ENCODE measurements around the gene FOXC1. TPM values are rescaled to one million over a fixed set of nuclear protein-coding genes. Genes with fewer than 3 reads are reported as not detected.

Gene FOXC1
- total and polyA plus RNA-seq, 9 of the 15 experiments (the other 6 are each of a cell fraction or from before 2014, with no cell fraction given): not detected

DNA sequence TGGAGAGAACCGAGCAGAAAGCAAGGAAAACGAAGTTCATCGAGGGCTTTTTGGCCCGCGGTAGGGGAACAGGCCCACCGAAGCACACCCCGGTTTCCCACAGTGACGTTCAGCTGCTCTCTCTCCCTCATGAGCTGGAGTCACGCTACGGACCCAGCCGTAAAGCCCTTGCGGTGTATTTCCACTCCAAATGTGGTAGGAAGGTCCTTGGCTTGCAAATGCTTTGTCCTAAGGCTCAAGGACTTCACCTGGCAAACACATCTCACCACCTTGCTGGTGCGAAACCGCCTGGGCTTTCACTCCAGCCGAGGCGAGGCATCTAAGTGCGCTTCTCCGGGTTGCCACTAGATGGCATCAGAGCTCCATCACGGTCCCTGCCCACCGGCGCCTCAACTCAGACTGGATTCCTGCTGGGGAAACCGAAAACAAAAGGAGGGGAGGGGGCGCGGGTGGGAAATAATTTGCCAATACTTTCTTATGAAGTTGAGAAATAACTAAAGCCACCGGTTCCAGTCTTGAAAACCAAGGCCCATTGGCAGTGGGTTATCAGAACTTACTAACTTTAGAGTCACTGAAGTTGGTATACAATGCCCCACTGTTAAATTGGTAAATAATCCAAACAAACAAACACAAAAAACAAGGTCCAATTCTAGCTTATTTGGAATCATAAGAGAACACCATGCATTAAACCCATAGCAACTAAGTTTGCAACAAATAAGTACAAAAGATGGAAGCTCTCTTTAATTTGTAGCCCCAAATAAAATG, 13.4 kb upstream of the FOXC1 start (continued):
- TF ChIP-seq, protein P1, sequence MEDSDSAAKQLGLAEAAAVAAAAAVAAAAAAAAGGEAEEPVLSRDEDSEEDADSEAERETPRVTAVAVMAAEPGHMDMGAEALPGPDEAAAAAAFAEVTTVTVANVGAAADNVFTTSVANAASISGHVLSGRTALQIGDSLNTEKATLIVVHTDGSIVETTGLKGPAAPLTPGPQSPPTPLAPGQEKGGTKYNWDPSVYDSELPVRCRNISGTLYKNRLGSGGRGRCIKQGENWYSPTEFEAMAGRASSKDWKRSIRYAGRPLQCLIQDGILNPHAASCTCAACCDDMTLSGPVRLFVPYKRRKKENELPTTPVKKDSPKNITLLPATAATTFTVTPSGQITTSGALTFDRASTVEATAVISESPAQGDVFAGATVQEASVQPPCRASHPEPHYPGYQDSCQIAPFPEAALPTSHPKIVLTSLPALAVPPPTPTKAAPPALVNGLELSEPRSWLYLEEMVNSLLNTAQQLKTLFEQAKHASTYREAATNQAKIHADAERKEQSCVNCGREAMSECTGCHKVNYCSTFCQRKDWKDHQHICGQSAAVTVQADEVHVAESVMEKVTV (CRISPR knock-in tag; IDR thresholded peaks at IDR 0.05): peak; percentile 91
- TF ChIP-seq RAD21 (CRISPR knock-in tag; conservative IDR thresholded peaks at IDR 0.05 in 1 of 2, IDR thresholded peaks at IDR 0.05 in 1 of 2) (peak; percentile 93 to 94), HEY1 (CRISPR knock-in tag; IDR thresholded peaks at IDR 0.05; ENCODE audit: borderline replicate concordance) (no peak), RB1 (IDR thresholded peaks at IDR 0.05; ENCODE audit: low read depth) (peak; percentile 65; the same call in 1 of the 2 replicates), SIRT6 (IDR thresholded peaks at IDR 0.05; ENCODE audit: low read depth, low read length) (no peak), FOXP1 (CRISPR knock-in tag; IDR thresholded peaks at IDR 0.05) (no peak)
- TF ChIP-seq, protein P2, sequence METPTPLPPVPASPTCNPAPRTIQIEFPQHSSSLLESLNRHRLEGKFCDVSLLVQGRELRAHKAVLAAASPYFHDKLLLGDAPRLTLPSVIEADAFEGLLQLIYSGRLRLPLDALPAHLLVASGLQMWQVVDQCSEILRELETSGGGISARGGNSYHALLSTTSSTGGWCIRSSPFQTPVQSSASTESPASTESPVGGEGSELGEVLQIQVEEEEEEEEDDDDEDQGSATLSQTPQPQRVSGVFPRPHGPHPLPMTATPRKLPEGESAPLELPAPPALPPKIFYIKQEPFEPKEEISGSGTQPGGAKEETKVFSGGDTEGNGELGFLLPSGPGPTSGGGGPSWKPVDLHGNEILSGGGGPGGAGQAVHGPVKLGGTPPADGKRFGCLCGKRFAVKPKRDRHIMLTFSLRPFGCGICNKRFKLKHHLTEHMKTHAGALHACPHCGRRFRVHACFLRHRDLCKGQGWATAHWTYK (CRISPR knock-in tag; IDR thresholded peaks at IDR 0.05): no peak
- TF ChIP-seq, protein P3, sequence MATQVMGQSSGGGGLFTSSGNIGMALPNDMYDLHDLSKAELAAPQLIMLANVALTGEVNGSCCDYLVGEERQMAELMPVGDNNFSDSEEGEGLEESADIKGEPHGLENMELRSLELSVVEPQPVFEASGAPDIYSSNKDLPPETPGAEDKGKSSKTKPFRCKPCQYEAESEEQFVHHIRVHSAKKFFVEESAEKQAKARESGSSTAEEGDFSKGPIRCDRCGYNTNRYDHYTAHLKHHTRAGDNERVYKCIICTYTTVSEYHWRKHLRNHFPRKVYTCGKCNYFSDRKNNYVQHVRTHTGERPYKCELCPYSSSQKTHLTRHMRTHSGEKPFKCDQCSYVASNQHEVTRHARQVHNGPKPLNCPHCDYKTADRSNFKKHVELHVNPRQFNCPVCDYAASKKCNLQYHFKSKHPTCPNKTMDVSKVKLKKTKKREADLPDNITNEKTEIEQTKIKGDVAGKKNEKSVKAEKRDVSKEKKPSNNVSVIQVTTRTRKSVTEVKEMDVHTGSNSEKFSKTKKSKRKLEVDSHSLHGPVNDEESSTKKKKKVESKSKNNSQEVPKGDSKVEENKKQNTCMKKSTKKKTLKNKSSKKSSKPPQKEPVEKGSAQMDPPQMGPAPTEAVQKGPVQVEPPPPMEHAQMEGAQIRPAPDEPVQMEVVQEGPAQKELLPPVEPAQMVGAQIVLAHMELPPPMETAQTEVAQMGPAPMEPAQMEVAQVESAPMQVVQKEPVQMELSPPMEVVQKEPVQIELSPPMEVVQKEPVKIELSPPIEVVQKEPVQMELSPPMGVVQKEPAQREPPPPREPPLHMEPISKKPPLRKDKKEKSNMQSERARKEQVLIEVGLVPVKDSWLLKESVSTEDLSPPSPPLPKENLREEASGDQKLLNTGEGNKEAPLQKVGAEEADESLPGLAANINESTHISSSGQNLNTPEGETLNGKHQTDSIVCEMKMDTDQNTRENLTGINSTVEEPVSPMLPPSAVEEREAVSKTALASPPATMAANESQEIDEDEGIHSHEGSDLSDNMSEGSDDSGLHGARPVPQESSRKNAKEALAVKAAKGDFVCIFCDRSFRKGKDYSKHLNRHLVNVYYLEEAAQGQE (IDR thresholded peaks at IDR 0.05; ENCODE audit: borderline replicate concordance): peak; percentile 63; the same call in 1 of the 2 replicates
- TF ChIP-seq, protein P3 (CRISPR knock-in tag; IDR thresholded peaks at IDR 0.05; ENCODE audit: low read depth): no peak
- TF ChIP-seq, protein P4, sequence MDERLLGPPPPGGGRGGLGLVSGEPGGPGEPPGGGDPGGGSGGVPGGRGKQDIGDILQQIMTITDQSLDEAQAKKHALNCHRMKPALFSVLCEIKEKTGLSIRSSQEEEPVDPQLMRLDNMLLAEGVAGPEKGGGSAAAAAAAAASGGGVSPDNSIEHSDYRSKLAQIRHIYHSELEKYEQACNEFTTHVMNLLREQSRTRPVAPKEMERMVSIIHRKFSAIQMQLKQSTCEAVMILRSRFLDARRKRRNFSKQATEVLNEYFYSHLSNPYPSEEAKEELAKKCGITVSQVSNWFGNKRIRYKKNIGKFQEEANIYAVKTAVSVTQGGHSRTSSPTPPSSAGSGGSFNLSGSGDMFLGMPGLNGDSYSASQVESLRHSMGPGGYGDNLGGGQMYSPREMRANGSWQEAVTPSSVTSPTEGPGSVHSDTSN (CRISPR knock-in tag; IDR thresholded peaks at IDR 0.05; ENCODE audit: low read depth): no peak
- TF ChIP-seq, protein P4 (tag; conservative IDR thresholded peaks at IDR 0.05; ENCODE audit: low read depth): no peak

All from K562 (cell line).